Uterus (tissue), 2 donors: ENCODE data around the gene SCG5.

Experiments used
- CTCF ChIP-seq, 4 experiments: fragments of 200-600 bp in 2 of 4; fragments of 450-650 bp in 2 of 4; sonication (generic) in 2 of 4; IDR thresholded peaks; one replicate each; pipeline ENCODE4 v1.5.1; 2016 to 2019; ENCODE audit warnings: antibody characterized with exemption in 4 of 4, mild to moderate bottlenecking in 2 of 4, moderate library complexity in 1 of 4
- POLR2A ChIP-seq, 2 donors: fragments of 450-650 bp; IDR thresholded peaks; one replicate each; pipeline ENCODE4 v1.6.1; 2016; ENCODE audit warnings: antibody characterized with exemption in 2 of 2, mild to moderate bottlenecking in 1 of 2, moderate library complexity in 1 of 2

DNA sequence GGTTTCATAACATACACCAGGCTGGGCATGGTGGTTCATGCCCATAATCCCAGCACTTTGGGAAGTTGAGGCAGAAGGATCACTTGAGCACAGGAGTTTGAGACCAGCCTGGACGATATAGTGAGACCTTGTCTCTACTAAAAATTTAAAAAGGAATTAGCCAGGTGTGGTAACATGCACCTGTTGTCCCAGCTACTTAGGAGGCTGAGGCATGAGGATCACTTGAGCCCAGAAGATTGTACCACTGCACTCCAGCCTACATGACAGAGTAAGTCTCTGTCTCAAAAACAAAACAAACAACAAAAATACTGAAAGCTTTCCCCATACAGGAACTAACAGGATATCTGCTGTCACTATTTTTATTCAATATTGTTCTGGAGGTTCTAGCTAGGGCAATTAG, 97.2 kb downstream of the SCG5 start:
- TF ChIP-seq CTCF (IDR thresholded peaks at IDR 0.05) (no peak), POLR2A (IDR thresholded peaks at IDR 0.05) (no peak)
